Loucy (cell line): ENCODE data around the gene SRSF8.

Experiments used
- H2AFZ ChIP-seq: fragments of 200-600 bp; sonication (generic); 2 replicates; pipeline ENCODE4 v1.6.0; 2016; ENCODE audit warnings: antibody characterized with exemption, mild to moderate bottlenecking, low read length, moderate library complexity
- H3F3A ChIP-seq: fragments of 200-600 bp; 2 replicates; pipeline ENCODE4 v1.6.0; 2016; ENCODE audit warnings: antibody characterized with exemption, low read depth, mild to moderate bottlenecking
- H3K27me3 ChIP-seq: fragments of 200-600 bp; sonication (generic); 2 replicates; pipeline ENCODE4 v1.6.1; 2014; ENCODE audit warnings: low read length, mild to moderate bottlenecking; ENCODE audit not compliant: insufficient read depth, poor library complexity, severe bottlenecking
- H3K36me3 ChIP-seq: fragments of 200-600 bp; sonication (generic); 2 replicates; pipeline ENCODE4 v1.6.1; 2016; ENCODE audit warnings: low read length; ENCODE audit not compliant: insufficient read depth
- H3K4me1 ChIP-seq: fragments of 200-600 bp; sonication (generic); 2 replicates; pipeline ENCODE4 v1.5.1; 2014; ENCODE audit warnings: low read length, mild to moderate bottlenecking; ENCODE audit not compliant: insufficient read depth, poor library complexity, severe bottlenecking
- H3K4me2 ChIP-seq: fragments of 200-600 bp; sonication (generic); 2 replicates; pipeline ENCODE4 v1.6.0; 2014; ENCODE audit warnings: antibody characterized with exemption, low read length, low read depth, mild to moderate bottlenecking; ENCODE audit not compliant: poor library complexity, severe bottlenecking
- H3K4me3 ChIP-seq: fragments of 200-600 bp; sonication (generic); 2 replicates; pipeline ENCODE4 v1.5.1; 2014; ENCODE audit warnings: low read length, mild to moderate bottlenecking, mixed read lengths; ENCODE audit not compliant: poor library complexity, severe bottlenecking
- H3K79me2 ChIP-seq: fragments of 200-600 bp; sonication (generic); 2 replicates; pipeline ENCODE4 v1.6.1; 2014; ENCODE audit warnings: low read length; ENCODE audit not compliant: insufficient read depth
- H3K9ac ChIP-seq: fragments of 200-600 bp; sonication (generic); 2 replicates; pipeline ENCODE4 v1.6.0; 2014; ENCODE audit warnings: mild to moderate bottlenecking, low read depth, low read length, moderate library complexity; ENCODE audit not compliant: poor library complexity, severe bottlenecking
- H3K9me2 ChIP-seq: fragments of 200-600 bp; sonication (generic); replicated peaks from 2 replicates; pipeline ENCODE4 v1.6.1; 2016; ENCODE audit warnings: low read depth, low read length, mixed read lengths
- H3K9me3 ChIP-seq: fragments of 200-600 bp; sonication (generic); 2 replicates; pipeline ENCODE4 v1.6.1; 2014; ENCODE audit warnings: mild to moderate bottlenecking, antibody characterized with exemption, low read length, low read depth; ENCODE audit not compliant: insufficient read depth
- H4K20me1 ChIP-seq: fragments of 200-600 bp; sonication (generic); 2 replicates; pipeline ENCODE4 v1.6.0; 2014; ENCODE audit warnings: antibody characterized with exemption, low read length, mild to moderate bottlenecking; ENCODE audit not compliant: insufficient read depth, poor library complexity, severe bottlenecking
- EZH2phosphoT487 ChIP-seq: fragments of 200-600 bp; IDR thresholded peaks from 2 replicates; pipeline ENCODE4 v1.6.1; 2018; ENCODE audit warnings: antibody characterized with exemption, mild to moderate bottlenecking, moderate library complexity, borderline replicate concordance
- TF ChIP-seq, protein P1 (sequence below): fragments of 200-600 bp; sonication (generic); conservative IDR thresholded peaks from 2 replicates; pipeline ENCODE4 v1.5.1; 2014; ENCODE audit warnings: mild to moderate bottlenecking, antibody characterized with exemption, low read length

Gene SRSF8

DNA sequence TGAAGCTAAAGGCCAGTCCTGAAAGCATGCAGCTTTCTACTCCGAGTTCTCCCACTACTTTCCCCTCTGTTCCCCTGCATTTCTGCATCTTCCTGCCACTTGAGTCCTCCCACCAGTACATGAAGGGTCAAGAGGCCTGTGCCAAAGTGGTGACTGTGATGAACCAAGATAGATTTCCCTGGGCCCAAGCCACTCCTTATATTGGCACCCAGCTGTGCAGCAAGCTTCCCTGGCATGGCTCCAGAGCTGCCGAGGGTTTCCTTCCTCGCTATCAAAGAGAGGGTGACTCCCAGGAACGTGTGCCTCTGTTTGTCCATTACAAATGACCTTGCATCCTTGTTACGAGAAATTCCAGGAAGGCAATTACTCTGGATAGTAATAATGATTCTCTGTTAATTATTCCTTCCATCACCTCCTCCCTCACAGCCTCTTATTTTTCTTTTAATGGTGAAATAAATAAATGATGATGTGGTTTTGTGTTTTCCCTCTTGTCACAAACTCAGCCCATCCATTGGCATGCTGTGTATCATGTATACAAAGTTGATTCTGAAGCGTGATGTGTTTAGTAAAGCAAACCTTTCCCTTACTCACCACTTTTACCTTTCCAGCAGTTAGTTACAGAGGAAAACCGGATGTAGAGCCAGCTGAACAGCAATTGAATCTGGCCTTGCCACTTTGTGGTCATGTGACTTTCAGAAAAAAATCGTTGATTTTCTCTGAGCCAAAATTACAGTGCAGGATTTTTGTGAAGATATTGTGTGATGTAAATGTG is 8.3 kb downstream of the SRSF8 start:
- Histone ChIP-seq H4K20me1 (peaks cover 5% of the 10 kb centered on the region), H3K79me2 (peaks cover 14% of the 10 kb centered on the region), H3F3A (peaks cover 9% of the 10 kb centered on the region), H3K4me2 (no peak overlapping the region), H3K4me1 (peaks cover 58% of the 10 kb centered on the region), H3K9me3 (no peaks in the 10 kb centered on the region), H3K27me3 (no peaks in the 10 kb centered on the region), H3K36me3 (no peaks in the 10 kb centered on the region), H3K9me2 (no peaks in the 10 kb centered on the region), H3K4me3 (no peak overlapping the region), H3K9ac (no peak overlapping the region), H2AFZ (no peak overlapping the region)
- TF ChIP-seq EZH2phosphoT487 = no peak
- TF ChIP-seq, protein P1, sequence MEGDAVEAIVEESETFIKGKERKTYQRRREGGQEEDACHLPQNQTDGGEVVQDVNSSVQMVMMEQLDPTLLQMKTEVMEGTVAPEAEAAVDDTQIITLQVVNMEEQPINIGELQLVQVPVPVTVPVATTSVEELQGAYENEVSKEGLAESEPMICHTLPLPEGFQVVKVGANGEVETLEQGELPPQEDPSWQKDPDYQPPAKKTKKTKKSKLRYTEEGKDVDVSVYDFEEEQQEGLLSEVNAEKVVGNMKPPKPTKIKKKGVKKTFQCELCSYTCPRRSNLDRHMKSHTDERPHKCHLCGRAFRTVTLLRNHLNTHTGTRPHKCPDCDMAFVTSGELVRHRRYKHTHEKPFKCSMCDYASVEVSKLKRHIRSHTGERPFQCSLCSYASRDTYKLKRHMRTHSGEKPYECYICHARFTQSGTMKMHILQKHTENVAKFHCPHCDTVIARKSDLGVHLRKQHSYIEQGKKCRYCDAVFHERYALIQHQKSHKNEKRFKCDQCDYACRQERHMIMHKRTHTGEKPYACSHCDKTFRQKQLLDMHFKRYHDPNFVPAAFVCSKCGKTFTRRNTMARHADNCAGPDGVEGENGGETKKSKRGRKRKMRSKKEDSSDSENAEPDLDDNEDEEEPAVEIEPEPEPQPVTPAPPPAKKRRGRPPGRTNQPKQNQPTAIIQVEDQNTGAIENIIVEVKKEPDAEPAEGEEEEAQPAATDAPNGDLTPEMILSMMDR = no peak

DNA sequence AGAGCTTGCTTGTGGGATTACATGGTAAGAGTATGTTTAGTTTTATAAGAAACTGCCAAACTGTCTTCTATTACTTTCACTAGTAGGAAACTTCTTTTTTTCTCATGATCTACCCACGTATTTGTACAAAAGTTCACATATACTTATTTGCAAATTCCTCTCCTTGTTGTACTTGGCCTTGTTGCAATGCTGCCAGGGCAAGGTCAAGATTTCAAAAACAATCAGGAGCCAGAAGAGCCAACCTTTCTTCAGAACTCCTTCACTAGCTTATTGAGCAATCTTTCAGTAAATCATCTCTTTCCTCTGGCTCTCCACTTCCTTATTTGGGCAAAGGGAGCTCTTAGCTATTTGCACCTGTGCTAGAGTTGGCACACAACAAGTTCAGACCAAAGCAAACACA is 9.7 kb downstream of the SRSF8 start:
- H3K36me3 ChIP-seq = no peaks in the 10 kb centered on the region
- TF ChIP-seq EZH2phosphoT487 = no peak
- TF ChIP-seq, protein P1 = no peak
- peak overlapping the region; percentile 44 for H3K4me3 ChIP-seq
- H3K4me2 ChIP-seq = peak overlapping the region; percentile 73
- no peak overlapping the region for H3K9ac ChIP-seq
- no peaks in the 10 kb centered on the region for H3K9me3 ChIP-seq
- no peaks in the 10 kb centered on the region for H4K20me1 ChIP-seq
- peaks cover 9% of the 10 kb centered on the region for H3F3A ChIP-seq
- peaks cover 60% of the 10 kb centered on the region for H3K4me1 ChIP-seq
- peaks cover 2% of the 10 kb centered on the region; the same call in 1 of the 2 replicates for H3K79me2 ChIP-seq
- no peaks in the 10 kb centered on the region for H3K9me2 ChIP-seq
- no peaks in the 10 kb centered on the region for H3K27me3 ChIP-seq
- no peak overlapping the region for H2AFZ ChIP-seq

DNA sequence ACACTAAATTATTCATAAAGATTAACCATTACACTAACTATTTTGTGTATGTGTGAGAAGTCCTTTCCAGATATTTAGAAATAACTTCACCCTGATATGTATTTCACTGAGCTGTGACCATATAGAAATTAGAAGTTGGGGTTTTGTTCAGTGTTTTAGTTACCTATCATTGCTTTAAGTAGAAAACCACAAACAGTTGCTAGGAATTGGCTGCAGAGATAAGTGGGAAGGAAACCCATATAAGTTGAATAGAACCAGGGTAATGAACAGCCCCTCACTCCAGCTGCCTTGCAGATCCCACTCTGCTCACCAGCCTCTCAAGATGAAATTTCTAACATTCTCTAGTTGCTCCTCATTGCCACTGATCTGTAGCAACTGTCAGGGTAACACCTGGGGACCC is 10.3 kb downstream of the SRSF8 start:
- no peaks in the 10 kb centered on the region for H3K79me2 ChIP-seq
- TF ChIP-seq, protein P1 = no peak
- TF ChIP-seq EZH2phosphoT487 = no peak
- peak overlapping the region; percentile 44 for H3K4me3 ChIP-seq
- no peaks in the 10 kb centered on the region for H4K20me1 ChIP-seq
- H3K9me2 ChIP-seq = no peaks in the 10 kb centered on the region
- H3K9ac ChIP-seq = no peak overlapping the region
- H3K9me3 ChIP-seq = no peaks in the 10 kb centered on the region
- H3K36me3 ChIP-seq = no peaks in the 10 kb centered on the region
- peaks cover 9% of the 10 kb centered on the region for H3F3A ChIP-seq
- H3K4me1 ChIP-seq = peaks cover 64% of the 10 kb centered on the region
- no peaks in the 10 kb centered on the region for H3K27me3 ChIP-seq
- peak overlapping the region; percentile 73 for H3K4me2 ChIP-seq
- no peak overlapping the region for H2AFZ ChIP-seq
